ENCODE measurements around the gene RAB10.

DNA sequence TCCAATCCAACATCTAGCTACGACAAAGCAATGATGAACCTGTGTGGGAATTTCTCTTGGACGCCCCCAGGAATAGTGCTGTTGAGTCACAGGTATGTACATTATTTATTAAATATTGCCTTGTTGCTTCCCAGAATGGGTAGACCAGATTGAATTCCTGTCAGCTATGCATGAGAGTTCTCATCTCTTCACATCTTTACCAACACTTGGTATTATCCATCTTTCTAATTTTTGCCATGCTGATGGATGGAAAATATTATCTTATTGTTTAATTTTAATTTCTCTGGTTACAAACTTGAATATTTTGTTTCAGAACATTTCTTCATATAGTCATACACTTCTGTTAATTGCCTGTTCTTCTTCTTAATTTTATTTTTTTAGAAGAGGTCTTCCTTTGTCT lies 9.6 kb upstream of the RAB10 start:
- TF ChIP-seq, protein P1, sequence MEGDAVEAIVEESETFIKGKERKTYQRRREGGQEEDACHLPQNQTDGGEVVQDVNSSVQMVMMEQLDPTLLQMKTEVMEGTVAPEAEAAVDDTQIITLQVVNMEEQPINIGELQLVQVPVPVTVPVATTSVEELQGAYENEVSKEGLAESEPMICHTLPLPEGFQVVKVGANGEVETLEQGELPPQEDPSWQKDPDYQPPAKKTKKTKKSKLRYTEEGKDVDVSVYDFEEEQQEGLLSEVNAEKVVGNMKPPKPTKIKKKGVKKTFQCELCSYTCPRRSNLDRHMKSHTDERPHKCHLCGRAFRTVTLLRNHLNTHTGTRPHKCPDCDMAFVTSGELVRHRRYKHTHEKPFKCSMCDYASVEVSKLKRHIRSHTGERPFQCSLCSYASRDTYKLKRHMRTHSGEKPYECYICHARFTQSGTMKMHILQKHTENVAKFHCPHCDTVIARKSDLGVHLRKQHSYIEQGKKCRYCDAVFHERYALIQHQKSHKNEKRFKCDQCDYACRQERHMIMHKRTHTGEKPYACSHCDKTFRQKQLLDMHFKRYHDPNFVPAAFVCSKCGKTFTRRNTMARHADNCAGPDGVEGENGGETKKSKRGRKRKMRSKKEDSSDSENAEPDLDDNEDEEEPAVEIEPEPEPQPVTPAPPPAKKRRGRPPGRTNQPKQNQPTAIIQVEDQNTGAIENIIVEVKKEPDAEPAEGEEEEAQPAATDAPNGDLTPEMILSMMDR (IDR thresholded peaks at IDR 0.05), result no peak
- TF ChIP-seq ZFX (IDR thresholded peaks at IDR 0.05; ENCODE audit: borderline replicate concordance), result no peak
